Gastrocnemius medialis (tissue), 4 donors: Measurements from ENCODE around the gene ZFR. TPM values are rescaled to one million over a fixed set of nuclear protein-coding genes. Genes with fewer than 3 reads are reported as not detected.

Source experiments
- ATAC-seq, 2 donors: fragments of 150-250 bp; one replicate each; pipeline ENCODE4 v1.9.1; 2016
- DNase-seq, 2 donors: peaks; one replicate each; pipeline ENCODE4 v3.0.0-alpha.2; 2019
- H3K27ac ChIP-seq, 4 donors: fragments of 200-600 bp; sonication (generic); 1 replicate in 1 of 4; 2 replicates in 3 of 4; pipeline ENCODE4 v1.5.1; 2016 to 2018; ENCODE audit warnings: mild to moderate bottlenecking in 2 of 4, moderate library complexity in 1 of 4
- H3K27me3 ChIP-seq, 3 donors: fragments of 200-600 bp; sonication (generic) in 2 of 3; 1 replicate in 1 of 3; 2 replicates in 2 of 3; pipeline versions ENCODE4 v1.5.1 to v1.6.0; 2016 to 2019; ENCODE audit warnings: mild to moderate bottlenecking in 1 of 3, moderate library complexity in 1 of 3
- H3K36me3 ChIP-seq, 2 donors: fragments of 200-600 bp; sonication (generic) in 1 of 2; one replicate each; pipeline ENCODE4 v1.5.1; 2017 to 2018
- H3K4me1 ChIP-seq, 2 donors: fragments of 200-600 bp; sonication (generic) in 1 of 2; one replicate each; pipeline ENCODE4 v1.5.1; 2016 to 2017; ENCODE audit warnings: mild to moderate bottlenecking in 2 of 2
- H3K4me3 ChIP-seq, 4 donors: fragments of 200-600 bp; sonication (generic) in 3 of 4; 1 replicate in 1 of 4; 2 replicates in 3 of 4; pipeline ENCODE4 v1.5.1; 2016 to 2019; ENCODE audit warnings: mild to moderate bottlenecking in 2 of 4
- H3K9me3 ChIP-seq, 3 donors: fragments of 200-600 bp; sonication (generic) in 2 of 3; 1 replicate in 1 of 3; 2 replicates in 2 of 3; pipeline ENCODE4 v1.5.1; 2016 to 2019
- POLR2A ChIP-seq, 2 donors: fragments of 450-650 bp; IDR thresholded peaks; one replicate each; pipeline ENCODE4 v1.6.1; 2017; ENCODE audit warnings: antibody characterized with exemption in 2 of 2, mild to moderate bottlenecking in 2 of 2, moderate library complexity in 2 of 2
- in situ Hi-C, 4 donors: fragments of 200-750 bp; cut with MboI; loops; one replicate each; pipeline versions ENCODE4 v1.15.0 to v1.8.0; 2017; ENCODE audit warnings: low sequenced_read_pairs in 4 of 4
- intact Hi-C: fragments of 100-400 bp; cut with DNase I; formaldehyde crosslinking; loops from one replicate; pipeline ENCODE4 v1.15.1; 2023; ENCODE audit warnings: low total_unique reads
- total RNA-seq, 4 donors: library from RNA; depleted of rRNA; stranded (reverse); fragments of >200 nt; gene quantifications; one replicate each; pipeline versions ENCODE4 v1.1.0 to v1.2.3, GENCODE V29; 2016
- TF ChIP-seq, protein P1 (sequence below), 5 experiments: fragments of 450-650 bp in 3 of 5; fragments of 200-600 bp in 2 of 5; sonication (generic) in 2 of 5; IDR thresholded peaks in 4 of 5; conservative IDR thresholded peaks in 1 of 5; 1 replicate in 4 of 5; 2 replicates in 1 of 5; pipeline ENCODE4 v1.5.1; 2016 to 2019; ENCODE audit warnings: antibody characterized with exemption in 5 of 5, mild to moderate bottlenecking in 3 of 5, moderate library complexity in 3 of 5

The ZFR gene
- total RNA-seq, 4 donors from 2014 or later = 84.0 to 109 (median 89.4) TPM

GRCh38 chr5:32428426-32428825 is 16.1 kb downstream of the ZFR start:
- ATAC-seq = no peak
- TF ChIP-seq POLR2A (IDR thresholded peaks at IDR 0.05) = no peak
- TF ChIP-seq, protein P1, sequence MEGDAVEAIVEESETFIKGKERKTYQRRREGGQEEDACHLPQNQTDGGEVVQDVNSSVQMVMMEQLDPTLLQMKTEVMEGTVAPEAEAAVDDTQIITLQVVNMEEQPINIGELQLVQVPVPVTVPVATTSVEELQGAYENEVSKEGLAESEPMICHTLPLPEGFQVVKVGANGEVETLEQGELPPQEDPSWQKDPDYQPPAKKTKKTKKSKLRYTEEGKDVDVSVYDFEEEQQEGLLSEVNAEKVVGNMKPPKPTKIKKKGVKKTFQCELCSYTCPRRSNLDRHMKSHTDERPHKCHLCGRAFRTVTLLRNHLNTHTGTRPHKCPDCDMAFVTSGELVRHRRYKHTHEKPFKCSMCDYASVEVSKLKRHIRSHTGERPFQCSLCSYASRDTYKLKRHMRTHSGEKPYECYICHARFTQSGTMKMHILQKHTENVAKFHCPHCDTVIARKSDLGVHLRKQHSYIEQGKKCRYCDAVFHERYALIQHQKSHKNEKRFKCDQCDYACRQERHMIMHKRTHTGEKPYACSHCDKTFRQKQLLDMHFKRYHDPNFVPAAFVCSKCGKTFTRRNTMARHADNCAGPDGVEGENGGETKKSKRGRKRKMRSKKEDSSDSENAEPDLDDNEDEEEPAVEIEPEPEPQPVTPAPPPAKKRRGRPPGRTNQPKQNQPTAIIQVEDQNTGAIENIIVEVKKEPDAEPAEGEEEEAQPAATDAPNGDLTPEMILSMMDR (IDR thresholded peaks at IDR 0.05 in 4 of 5, conservative IDR thresholded peaks at IDR 0.05 in 1 of 5) = no peak
- H3K4me3 ChIP-seq = no peak overlapping the region

DNA sequence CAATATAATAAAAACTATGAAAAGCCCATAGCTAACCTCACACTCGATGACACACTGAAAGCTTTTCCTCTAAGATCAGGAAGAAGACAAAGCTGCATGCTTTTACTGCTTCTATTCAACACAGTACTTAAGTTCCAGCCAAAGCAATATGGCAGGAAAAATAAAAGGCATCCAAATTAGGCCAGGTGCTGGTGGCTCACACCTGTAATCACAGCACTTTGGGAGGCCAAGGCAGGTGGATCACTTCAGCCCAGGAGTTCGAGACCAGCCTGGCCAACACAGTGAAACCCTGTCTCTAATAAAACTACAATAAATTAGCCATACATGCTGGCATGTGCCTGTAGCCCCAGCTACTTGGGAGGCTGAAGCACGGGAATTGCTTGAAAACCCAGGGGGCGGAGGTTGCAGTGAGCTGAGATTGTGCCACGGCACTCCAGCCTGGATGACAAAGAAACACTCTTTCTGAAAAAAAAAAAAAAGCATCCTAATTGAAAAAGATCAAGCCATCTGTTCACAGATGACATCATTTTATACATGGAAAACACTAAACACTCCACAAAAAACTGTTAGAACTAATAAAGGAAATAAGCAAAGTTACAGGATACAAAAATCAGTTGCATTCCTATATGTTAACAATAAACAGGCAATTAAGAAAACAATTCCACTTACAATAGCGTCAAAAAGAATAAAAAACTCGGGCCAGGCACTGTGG is 17.9 kb downstream of the ZFR start:
- Histone ChIP-seq H3K4me1 (peaks cover 11 to 19% of the 10 kb centered on the region in 2 donors), H3K4me3 (peak overlapping the region in 1 of 4 donors; percentile 6), H3K27ac (no peak overlapping the region), H3K27me3 (no peaks in the 10 kb centered on the region), H3K9me3 (peaks cover 0 to 5% (median 2%) of the 10 kb centered on the region in 3 donors), H3K36me3 (peaks cover 0 to 7% of the 10 kb centered on the region in 2 donors)
- ATAC-seq (no peak), DNase-seq (no peak)
- intact Hi-C loops (no loop called here), in situ Hi-C loops (loop anchor here in 1 of 4 donors (25.0 kb wide), 1 partner anchor 189 kb away; no protein-coding TSS in a partner anchor)
- no peak for TF ChIP-seq POLR2A (IDR thresholded peaks at IDR 0.05)
- TF ChIP-seq, protein P1 (IDR thresholded peaks at IDR 0.05 in 4 of 5, conservative IDR thresholded peaks at IDR 0.05 in 1 of 5) = no peak

More at GRCh38 chr5:32428426-32428825, 16.1 kb downstream of the ZFR start:
- Histone ChIP-seq H3K9me3 (peaks cover 0 to 5% (median 2%) of the 10 kb centered on the region in 3 donors), H3K27ac (no peak overlapping the region), H3K4me1 (peaks cover 0 to 12% of the 10 kb centered on the region in 2 donors), H3K27me3 (no peaks in the 10 kb centered on the region), H3K36me3 (peaks cover 0 to 7% of the 10 kb centered on the region in 2 donors)
- intact Hi-C loops = no loop called here
- in situ Hi-C loops = loop anchor here in 1 of 4 donors (25.0 kb wide), 1 partner anchor 191 kb away; no protein-coding TSS in a partner anchor
- no peak for DNase-seq

GRCh38 chr5:32422697-32423096 is 21.8 kb downstream of the ZFR start:
- intact Hi-C loops = no loop called here
- TF ChIP-seq POLR2A (IDR thresholded peaks at IDR 0.05) = no peak
- TF ChIP-seq, protein P1 (IDR thresholded peaks at IDR 0.05 in 4 of 5, conservative IDR thresholded peaks at IDR 0.05 in 1 of 5) = no peak
- H3K27ac ChIP-seq = no peak overlapping the region

GRCh38 chr5:32421075-32421474 is 23.5 kb downstream of the ZFR start:
- TF ChIP-seq POLR2A (IDR thresholded peaks at IDR 0.05) = no peak
- TF ChIP-seq, protein P1 (IDR thresholded peaks at IDR 0.05 in 4 of 5, conservative IDR thresholded peaks at IDR 0.05 in 1 of 5) = no peak
- DNase-seq = no peak
- intact Hi-C loops = no loop called here
- Histone ChIP-seq H3K27me3 (no peaks in the 10 kb centered on the region), H3K4me1 (peaks cover 29 to 33% of the 10 kb centered on the region in 2 donors), H3K9me3 (no peaks in the 10 kb centered on the region), H3K36me3 (peaks cover 0 to 11% of the 10 kb centered on the region in 2 donors), H3K27ac (peak overlapping the region in 3 of 4 donors; percentile 12 to 26 (median 12)), H3K4me3 (no peak overlapping the region)
- in situ Hi-C loops = no loop called here
- no peak for ATAC-seq

More at GRCh38 chr5:32422697-32423096, 21.8 kb downstream of the ZFR start:
- DNase-seq (no peak), ATAC-seq (no peak)
- Histone ChIP-seq H3K36me3 (peaks cover 0 to 9% of the 10 kb centered on the region in 2 donors), H3K4me1 (peaks cover 29 to 33% of the 10 kb centered on the region in 2 donors), H3K27me3 (no peaks in the 10 kb centered on the region), H3K9me3 (peaks cover 0 to 5% (median 2%) of the 10 kb centered on the region in 3 donors), H3K4me3 (no peak overlapping the region)
- in situ Hi-C loops = no loop called here
